Esophagus muscularis mucosa (tissue), 4 donors: ENCODE results near the gene BICRA. TPM values are rescaled to one million over a fixed set of nuclear protein-coding genes. Genes with fewer than 3 reads are reported as not detected.
"Not testable (repeated sequence)": the region's sequence is repeated elsewhere in the genome, so short reads cannot be mapped to it uniquely, and the experiment has no call there.

ENCODE experiments used
- DNase-seq: peaks from one replicate; pipeline ENCODE4 v3.0.0-alpha.2; 2017; ENCODE audit errors: extremely low spot score
- H3K27ac ChIP-seq, 4 donors: fragments of 200-600 bp; sonication (generic); replicated peaks in 1 of 4; 1 replicate in 3 of 4; 2 replicates in 1 of 4; pipeline ENCODE4 v1.5.1; 2016 to 2019; ENCODE audit warnings: mild to moderate bottlenecking in 1 of 4
- H3K27me3 ChIP-seq, 4 donors: fragments of 200-600 bp; sonication (generic); one replicate each; pipeline versions ENCODE4 v1.5.1 to v1.6.0; 2016 to 2019
- H3K36me3 ChIP-seq, 4 donors: fragments of 200-600 bp; sonication (generic); one replicate each; pipeline ENCODE4 v1.5.1; 2016 to 2019
- H3K4me1 ChIP-seq, 4 donors: fragments of 200-600 bp; sonication (generic); one replicate each; pipeline ENCODE4 v1.5.1; 2016 to 2019
- H3K4me3 ChIP-seq, 4 donors: fragments of 200-600 bp; sonication (generic); 1 replicate in 2 of 4; 2 replicates in 2 of 4; pipeline ENCODE4 v1.5.1; 2016 to 2019; ENCODE audit warnings: mild to moderate bottlenecking in 4 of 4, moderate library complexity in 1 of 4
- H3K9me3 ChIP-seq, 4 donors: fragments of 200-600 bp; sonication (generic); 1 replicate in 3 of 4; 2 replicates in 1 of 4; pipeline ENCODE4 v1.5.1; 2016 to 2019
- EP300 ChIP-seq: sonication (generic); formaldehyde crosslinking; IDR thresholded peaks from one replicate; pipeline ENCODE4 v1.6.1; 2017; ENCODE audit warnings: antibody characterized with exemption
- POLR2A ChIP-seq: fragments of 450-650 bp; IDR thresholded peaks from one replicate; pipeline ENCODE4 v1.6.1; 2017; ENCODE audit warnings: antibody characterized with exemption, moderate library complexity, mild to moderate bottlenecking, low read depth
- POLR2AphosphoS5 ChIP-seq, 2 donors: sonication (generic); formaldehyde crosslinking; IDR thresholded peaks; one replicate each; pipeline ENCODE4 v1.6.1; 2017; ENCODE audit warnings: antibody characterized with exemption in 2 of 2
- WGBS: methylation state at CpG from one replicate; pipeline ENCODE4 v1.1.5; 2018; 5-methylcytosine and 5-hydroxymethylcytosine counted together
- intact Hi-C: fragments of 100-400 bp; cut with DNase I; formaldehyde crosslinking; loops from one replicate; pipeline ENCODE4 v1.15.1; 2023
- total RNA-seq, 4 donors: library from RNA; depleted of rRNA; stranded (reverse); fragments of >200 nt; gene quantifications; one replicate each; pipeline versions ENCODE4 v1.1.0 to v1.2.1, GENCODE V29; 2016
- TF ChIP-seq, protein P1 (sequence below), 3 experiments: fragments of 200-600 bp in 2 of 3; fragments of 450-650 bp in 1 of 3; sonication (generic) in 2 of 3; IDR thresholded peaks; one replicate each; pipeline ENCODE4 v1.5.1; 2017 to 2019; ENCODE audit warnings: antibody characterized with exemption in 3 of 3, mild to moderate bottlenecking in 2 of 3, moderate library complexity in 1 of 3

BICRA gene
- total RNA-seq, 4 donors from 2014 or later, result 10.9 to 15.0 (median 13.8) TPM

DNA sequence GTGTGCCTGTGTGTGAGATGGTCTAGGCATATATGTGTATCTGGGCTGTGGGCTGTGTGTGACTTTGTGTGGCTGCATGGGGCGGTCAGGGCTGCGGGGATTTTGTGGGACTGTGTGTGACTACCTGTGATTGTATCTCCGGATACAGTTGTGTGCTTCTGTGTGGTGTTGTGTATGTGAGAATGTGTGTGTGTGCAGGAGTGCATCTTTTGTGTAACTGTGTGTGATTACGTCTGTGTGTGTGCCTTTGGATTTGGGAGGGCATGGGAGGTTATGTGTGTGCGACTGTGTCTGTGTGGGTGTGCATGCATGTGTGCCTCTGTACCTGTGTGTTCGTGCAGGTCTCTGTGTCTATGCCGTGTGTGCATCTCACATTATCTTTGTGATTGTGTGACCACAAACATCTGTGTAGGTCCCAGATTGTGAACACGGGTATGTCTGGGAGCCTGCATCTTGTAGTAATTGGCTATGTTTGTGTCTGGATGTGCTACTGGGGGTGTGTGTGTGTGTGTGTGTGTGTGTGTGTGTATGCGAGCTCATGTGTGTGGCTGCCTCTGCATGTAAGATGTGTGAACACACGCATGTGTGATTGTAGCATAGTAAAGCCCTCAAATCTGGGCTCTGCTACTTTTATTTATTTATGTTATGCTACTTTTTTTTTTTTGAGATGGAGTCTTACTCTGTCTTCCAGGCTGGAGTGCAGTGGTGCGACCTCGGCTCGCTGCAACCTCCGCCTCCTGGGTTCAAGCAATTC lies 111.9 kb downstream of the BICRA start:
- WGBS, result 68% methylated on average over 14 of the region's 14 CpGs

DNA sequence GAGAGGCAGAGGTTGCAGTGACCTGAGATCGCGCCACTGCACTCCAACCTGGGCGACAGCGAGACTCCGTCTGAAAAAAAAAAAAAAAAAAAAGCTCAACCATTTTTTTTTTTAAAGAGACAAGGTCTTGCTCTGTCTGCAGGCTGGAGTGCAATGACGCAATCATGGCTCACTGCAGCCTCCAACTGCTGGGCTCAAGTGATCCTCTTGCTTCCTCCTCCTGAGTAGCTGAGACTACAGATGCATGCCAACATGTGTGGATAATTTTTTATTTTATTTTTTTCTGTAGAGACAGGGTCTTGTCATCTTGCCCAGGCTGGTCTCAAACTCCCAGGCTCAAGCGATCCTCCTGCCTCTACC lies 114.6 kb downstream of the BICRA start:
- Histone ChIP-seq H3K27ac (peak overlapping the region; percentile 85 to 97 (median 92)), H3K4me1 (peaks cover 73 to 100% (median 97%) of the 10 kb centered on the region in 4 donors), H3K9me3 (no peaks in the 10 kb centered on the region), H3K36me3 (peaks cover 16 to 65% (median 49%) of the 10 kb centered on the region in 4 donors), H3K27me3 (no peaks in the 10 kb centered on the region), H3K4me3 (peak overlapping the region; percentile 37 to 56 (median 46))
- intact Hi-C loops, result no loop called here
- peak in 1 of 2 donors; percentile 46 for TF ChIP-seq POLR2AphosphoS5 (IDR thresholded peaks at IDR 0.05)
- TF ChIP-seq, protein P1, sequence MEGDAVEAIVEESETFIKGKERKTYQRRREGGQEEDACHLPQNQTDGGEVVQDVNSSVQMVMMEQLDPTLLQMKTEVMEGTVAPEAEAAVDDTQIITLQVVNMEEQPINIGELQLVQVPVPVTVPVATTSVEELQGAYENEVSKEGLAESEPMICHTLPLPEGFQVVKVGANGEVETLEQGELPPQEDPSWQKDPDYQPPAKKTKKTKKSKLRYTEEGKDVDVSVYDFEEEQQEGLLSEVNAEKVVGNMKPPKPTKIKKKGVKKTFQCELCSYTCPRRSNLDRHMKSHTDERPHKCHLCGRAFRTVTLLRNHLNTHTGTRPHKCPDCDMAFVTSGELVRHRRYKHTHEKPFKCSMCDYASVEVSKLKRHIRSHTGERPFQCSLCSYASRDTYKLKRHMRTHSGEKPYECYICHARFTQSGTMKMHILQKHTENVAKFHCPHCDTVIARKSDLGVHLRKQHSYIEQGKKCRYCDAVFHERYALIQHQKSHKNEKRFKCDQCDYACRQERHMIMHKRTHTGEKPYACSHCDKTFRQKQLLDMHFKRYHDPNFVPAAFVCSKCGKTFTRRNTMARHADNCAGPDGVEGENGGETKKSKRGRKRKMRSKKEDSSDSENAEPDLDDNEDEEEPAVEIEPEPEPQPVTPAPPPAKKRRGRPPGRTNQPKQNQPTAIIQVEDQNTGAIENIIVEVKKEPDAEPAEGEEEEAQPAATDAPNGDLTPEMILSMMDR (IDR thresholded peaks at IDR 0.05), result no peak
- DNase-seq, result no peak
- WGBS, result 22% methylated on average over 7 of the region's 7 CpGs

More for the DNA sequence above, 111.9 kb downstream of the BICRA start:
- peak overlapping the region; percentile 87 to 97 (median 97) for H3K27ac ChIP-seq
- no peak for DNase-seq
- H3K9me3 ChIP-seq, result no peaks in the 10 kb centered on the region
- no peaks in the 10 kb centered on the region for H3K27me3 ChIP-seq
- TF ChIP-seq POLR2AphosphoS5 (IDR thresholded peaks at IDR 0.05) (no peak), EP300 (no peak), POLR2A (no peak)
- TF ChIP-seq, protein P1 (IDR thresholded peaks at IDR 0.05), result no peak
- intact Hi-C loops, result no loop called here
- H3K36me3 ChIP-seq, result peaks cover 10 to 51% (median 41%) of the 10 kb centered on the region in 4 donors
- peaks cover 74 to 100% (median 97%) of the 10 kb centered on the region in 4 donors for H3K4me1 ChIP-seq
- H3K4me3 ChIP-seq, result peak overlapping the region; percentile 44 to 62 (median 48)

DNA sequence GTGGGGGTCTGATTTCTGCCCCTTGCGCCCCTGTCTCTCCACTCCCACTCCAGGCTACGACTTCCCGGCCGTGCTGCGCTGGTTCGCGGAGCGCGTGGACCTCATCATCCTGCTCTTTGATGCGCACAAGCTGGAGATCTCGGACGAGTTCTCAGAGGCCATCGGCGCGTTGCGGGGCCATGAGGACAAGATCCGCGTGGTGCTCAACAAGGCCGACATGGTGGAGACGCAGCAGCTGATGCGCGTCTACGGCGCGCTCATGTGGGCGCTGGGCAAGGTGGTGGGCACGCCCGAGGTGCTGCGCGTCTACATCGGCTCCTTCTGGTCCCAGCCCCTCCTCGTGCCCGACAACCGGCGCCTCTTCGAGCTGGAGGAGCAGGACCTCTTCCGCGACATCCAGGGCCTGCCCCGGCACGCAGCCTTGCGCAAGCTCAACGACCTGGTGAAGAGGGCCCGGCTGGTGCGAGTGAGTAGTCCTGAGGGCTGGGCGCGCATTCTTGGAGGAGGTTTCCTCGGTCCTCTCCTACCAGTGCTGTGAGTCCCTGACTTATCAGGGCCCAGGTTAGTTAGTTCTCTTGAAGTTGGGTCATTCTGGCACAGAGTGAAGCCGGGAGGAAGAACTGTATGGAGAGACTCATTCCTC lies 116.9 kb downstream of the BICRA start:
- 84% methylated on average over 40 of the region's 48 CpGs for WGBS
- no peaks in the 10 kb centered on the region for H3K9me3 ChIP-seq
- DNase-seq, result no peak
- TF ChIP-seq POLR2AphosphoS5 (IDR thresholded peaks at IDR 0.05) (no peak), EP300 (no peak), POLR2A (no peak)
- TF ChIP-seq, protein P1 (IDR thresholded peaks at IDR 0.05), result no peak
- no peaks in the 10 kb centered on the region for H3K27me3 ChIP-seq
- peaks cover 68 to 100% (median 97%) of the 10 kb centered on the region in 4 donors for H3K4me1 ChIP-seq
- peaks cover 21 to 75% (median 57%) of the 10 kb centered on the region in 4 donors for H3K36me3 ChIP-seq
- intact Hi-C loops, result no loop called here
- H3K27ac ChIP-seq, result peak overlapping the region; percentile 83 to 97 (median 87)
- H3K4me3 ChIP-seq, result no peak overlapping the region

DNA sequence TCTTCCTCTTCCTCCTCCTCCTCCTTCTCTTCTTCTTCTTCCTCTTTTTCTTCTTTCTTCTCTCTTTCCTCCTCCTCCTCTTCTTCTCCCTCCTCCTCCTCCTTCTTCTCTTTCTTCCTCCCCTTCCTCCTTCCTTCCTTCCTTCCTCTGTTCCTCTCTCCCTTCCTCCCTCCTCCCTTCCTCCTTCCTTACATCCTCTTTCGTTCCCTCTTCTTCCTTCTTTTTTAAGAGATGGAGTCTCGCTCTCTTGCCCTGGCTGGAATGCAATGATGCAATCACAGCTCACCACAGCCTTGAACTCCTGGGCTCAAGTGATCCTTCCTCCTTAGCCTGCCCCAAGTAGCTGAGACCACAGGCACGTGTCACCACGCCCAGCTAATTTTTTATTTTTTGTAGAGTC lies 117.5 kb downstream of the BICRA start:
- WGBS, result 64% methylated on average over 4 of the region's 4 CpGs
- Histone ChIP-seq H3K4me3 (no peak overlapping the region), H3K36me3 (peaks cover 21 to 78% (median 58%) of the 10 kb centered on the region in 4 donors), H3K27ac (peak overlapping the region; percentile 83 to 97 (median 87)), H3K27me3 (no peaks in the 10 kb centered on the region), H3K4me1 (peaks cover 67 to 95% (median 91%) of the 10 kb centered on the region in 4 donors), H3K9me3 (no peaks in the 10 kb centered on the region)
- TF ChIP-seq, protein P1 (IDR thresholded peaks at IDR 0.05), result no peak
- TF ChIP-seq EP300 (no peak), POLR2AphosphoS5 (IDR thresholded peaks at IDR 0.05) (no peak), POLR2A (no peak)
- intact Hi-C loops, result no loop called here
- DNase-seq, result no peak

GRCh38 chr19:47728295-47728694 lies 119.4 kb downstream of the BICRA start:
- intact Hi-C loops, H3K27me3 ChIP-seq, H3K4me3 ChIP-seq, DNase-seq, H3K9me3 ChIP-seq: not testable (repeated sequence)
- 85% methylated on average over 4 of the region's 4 CpGs for WGBS
- Histone ChIP-seq H3K36me3 (peaks cover 30 to 79% (median 62%) of the 10 kb centered on the region in 4 donors), H3K4me1 (peaks cover 55 to 90% (median 87%) of the 10 kb centered on the region in 4 donors), H3K27ac (peak overlapping the region; percentile 83 to 97 (median 87))
